ENCODE results near the gene VPS29. TPM values are rescaled to one million over a fixed set of nuclear protein-coding genes. Genes with fewer than 3 reads are reported as not detected.

VPS29 gene
- total and polyA plus RNA-seq, 2 of the 4 experiments (the other 2 are of a cell fraction) = 122 to 150 TPM

DNA sequence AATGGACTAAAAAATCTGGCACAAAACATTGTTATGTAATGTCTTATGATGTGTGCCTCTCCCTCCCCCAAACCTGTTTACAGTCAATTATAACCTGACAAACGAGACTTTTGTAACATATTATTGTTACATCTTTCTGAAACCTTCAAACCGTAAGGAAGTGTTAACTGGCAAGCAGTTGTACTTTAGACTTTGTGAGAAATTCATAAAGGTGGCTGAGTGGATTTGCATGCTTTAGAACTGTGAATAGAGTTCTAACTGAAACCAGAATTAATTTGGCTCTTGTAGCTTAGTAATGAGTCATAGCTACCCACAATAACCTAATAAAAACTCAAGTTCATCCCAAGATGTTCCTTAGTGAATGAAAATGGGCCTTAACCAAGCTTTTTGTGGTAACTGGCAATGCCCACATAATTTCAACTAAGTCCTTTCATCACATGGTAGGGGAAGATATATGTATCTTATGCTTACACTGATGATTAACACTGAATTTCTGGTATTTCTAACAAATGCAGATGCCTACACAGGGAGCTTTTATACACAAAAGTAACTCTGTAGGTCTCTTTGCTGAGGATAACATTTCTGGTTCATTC lies 29.9 kb upstream of the VPS29 start:
- CTCF ChIA-PET = no interaction called here
- Histone ChIP-seq H4K8ac (ENCODE audit: low read depth in 2 of 2, low read length in 2 of 2) (no peak overlapping the region), H2AFZ (replicated peaks; ENCODE audit: low read length, poor library complexity) (no peak overlapping the region), H2BK5ac (ENCODE audit: low read depth, low read length, poor library complexity, severe bottlenecking) (no peak overlapping the region), H3K27ac (ENCODE audit: insufficient read depth, low read length) (no peak overlapping the region), H3K4me1 (ENCODE audit: control insufficient read depth, insufficient read depth, low read length) (peaks cover 10% of the 10 kb centered on the region), H2BK15ac (ENCODE audit: low read depth, low read length) (no peak overlapping the region; the same call in 2 of the 3 replicates), H3K4me2 (ENCODE audit: low read depth, low read length) (no peak overlapping the region; the same call in 1 of the 2 replicates), H3K14ac (replicated peaks; ENCODE audit: low read depth, low read length) (no peak overlapping the region), H3K23ac (ENCODE audit: low read depth, low read length) (no peak overlapping the region), H4K20me1 (ENCODE audit: insufficient read depth, low read length) (peaks cover 8% of the 10 kb centered on the region; the same call in 1 of the 2 replicates), H3K36me3 (ENCODE audit: control insufficient read depth, insufficient read depth, low read length) (peaks cover 8% of the 10 kb centered on the region), H3K9me3 (ENCODE audit: control insufficient read depth, insufficient read depth, low read length) (no peaks in the 10 kb centered on the region), H3K79me1 (ENCODE audit: low read depth in 1 of 2, low read length in 2 of 2) (peaks cover 23 to 26% of the 10 kb centered on the region in 2 experiments), H2AK5ac (ENCODE audit: low read depth, low read length) (0 out of 2 replicates have a peak overlapping the region, but pooled peaks have one; percentile 65), H3K4ac (ENCODE audit: low read depth, low read length) (no peak overlapping the region), H2AK9ac (replicated peaks; ENCODE audit: low read depth, low read length, poor library complexity) (no peak overlapping the region), H3K27me3 (ENCODE audit: control insufficient read depth, insufficient read depth, low read length) (no peaks in the 10 kb centered on the region), H3K9me1 (ENCODE audit: insufficient read depth, low read length) (peaks cover 6% of the 10 kb centered on the region), H2BK120ac (ENCODE audit: low read depth, low read length) (no peak overlapping the region), H2BK20ac (ENCODE audit: low read depth, low read length) (no peak overlapping the region), H3K9ac (ENCODE audit: low read depth, low read length) (no peak overlapping the region), H3K18ac (ENCODE audit: low read depth, low read length) (no peak overlapping the region; the same call in 1 of the 2 replicates), H3K4me3 (ENCODE audit: insufficient read depth, low read depth, low read length) (no peak overlapping the region), H4K91ac (ENCODE audit: insufficient read depth, low read depth, low read length) (no peak overlapping the region), H3K56ac (ENCODE audit: extremely low read depth, insufficient read depth, low read length) (no peak overlapping the region), H4K5ac (ENCODE audit: low read depth, low read length) (no peak overlapping the region)
- peak; percentile 30; the same call in 1 of the 2 replicates for TF ChIP-seq FOS (IDR thresholded peaks at IDR 0.05; ENCODE audit: low read depth, low read length)
- TF ChIP-seq BHLHE40 (IDR thresholded peaks at IDR 0.05; ENCODE audit: low read depth, low read length) = no peak
- POLR2A ChIA-PET (ENCODE audit: unreplicated experiment) = no interaction called here
- dilution Hi-C loops (cut with HindIII; ENCODE audit: low sequenced_read_pairs, unreplicated experiment) = no loop called here
- intact Hi-C loops (cut with micrococcal nuclease) = no loop called here
- WGBS, 2 experiments (ENCODE audit: extremely low coverage in 2 of 2, insufficient read length in 1 of 2) = no CpG with 5 or more reads among the region's 2 CpGs
- ATAC-seq (ENCODE audit: low read depth) (peak; percentile 66), DNase-seq (peak; percentile 53)
- in situ Hi-C loops (cut with MboI; ENCODE audit: low sequenced_read_pairs) = no loop called here
- no TSS peak for BruUV-seq (replicated peaks)

Measured in IMR-90 (cell line).